ENCODE data around the gene NPEPL1. TPM values are rescaled to one million over a fixed set of nuclear protein-coding genes. Genes with fewer than 3 reads are reported as not detected.

The NPEPL1 gene
- total RNA-seq, 4 donors from 2014 or later: 24.9 to 49.8 (median 27.9) TPM

DNA sequence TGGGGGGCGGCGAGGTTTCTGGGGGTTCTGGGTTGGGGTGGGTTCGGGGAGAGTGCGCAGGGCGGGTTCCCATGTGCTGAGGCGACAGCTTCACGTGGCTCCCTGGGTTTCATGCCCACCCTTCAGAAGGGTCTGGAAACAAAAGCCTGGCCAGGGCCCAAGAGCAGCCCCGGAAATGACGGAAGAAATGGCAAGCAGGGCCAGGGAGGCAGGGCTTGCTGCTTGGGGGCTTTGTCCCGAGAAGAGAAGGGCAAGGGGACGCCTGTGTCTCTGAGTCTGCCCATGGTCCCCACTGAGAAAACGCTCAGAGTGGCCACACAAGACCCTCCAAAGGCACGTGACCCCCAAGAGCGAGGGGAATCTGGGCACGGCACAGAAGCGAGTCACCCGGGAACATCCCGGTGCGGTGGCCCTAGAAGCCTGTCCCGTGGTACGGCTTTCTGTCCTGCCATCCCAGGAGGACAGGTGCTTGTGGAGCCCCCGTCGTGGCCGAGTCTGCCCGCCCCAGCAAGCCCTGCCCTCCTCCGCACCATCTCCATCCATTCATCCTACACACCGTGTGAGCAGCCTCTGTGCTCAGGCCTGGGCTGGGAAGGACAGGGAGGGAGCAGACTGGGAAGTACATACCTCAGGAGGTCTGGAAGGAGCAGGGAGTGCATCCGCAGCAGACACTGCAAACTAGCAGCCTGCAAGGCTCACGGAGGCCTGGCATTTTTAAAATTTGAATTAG is 9.0 kb downstream of the NPEPL1 start:
- TF ChIP-seq, protein P1, sequence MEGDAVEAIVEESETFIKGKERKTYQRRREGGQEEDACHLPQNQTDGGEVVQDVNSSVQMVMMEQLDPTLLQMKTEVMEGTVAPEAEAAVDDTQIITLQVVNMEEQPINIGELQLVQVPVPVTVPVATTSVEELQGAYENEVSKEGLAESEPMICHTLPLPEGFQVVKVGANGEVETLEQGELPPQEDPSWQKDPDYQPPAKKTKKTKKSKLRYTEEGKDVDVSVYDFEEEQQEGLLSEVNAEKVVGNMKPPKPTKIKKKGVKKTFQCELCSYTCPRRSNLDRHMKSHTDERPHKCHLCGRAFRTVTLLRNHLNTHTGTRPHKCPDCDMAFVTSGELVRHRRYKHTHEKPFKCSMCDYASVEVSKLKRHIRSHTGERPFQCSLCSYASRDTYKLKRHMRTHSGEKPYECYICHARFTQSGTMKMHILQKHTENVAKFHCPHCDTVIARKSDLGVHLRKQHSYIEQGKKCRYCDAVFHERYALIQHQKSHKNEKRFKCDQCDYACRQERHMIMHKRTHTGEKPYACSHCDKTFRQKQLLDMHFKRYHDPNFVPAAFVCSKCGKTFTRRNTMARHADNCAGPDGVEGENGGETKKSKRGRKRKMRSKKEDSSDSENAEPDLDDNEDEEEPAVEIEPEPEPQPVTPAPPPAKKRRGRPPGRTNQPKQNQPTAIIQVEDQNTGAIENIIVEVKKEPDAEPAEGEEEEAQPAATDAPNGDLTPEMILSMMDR (IDR thresholded peaks at IDR 0.05): no peak
- DNase-seq (ENCODE audit: low spot score) (no peak), ATAC-seq (ENCODE audit: low FRiP score) (no peak)

DNA sequence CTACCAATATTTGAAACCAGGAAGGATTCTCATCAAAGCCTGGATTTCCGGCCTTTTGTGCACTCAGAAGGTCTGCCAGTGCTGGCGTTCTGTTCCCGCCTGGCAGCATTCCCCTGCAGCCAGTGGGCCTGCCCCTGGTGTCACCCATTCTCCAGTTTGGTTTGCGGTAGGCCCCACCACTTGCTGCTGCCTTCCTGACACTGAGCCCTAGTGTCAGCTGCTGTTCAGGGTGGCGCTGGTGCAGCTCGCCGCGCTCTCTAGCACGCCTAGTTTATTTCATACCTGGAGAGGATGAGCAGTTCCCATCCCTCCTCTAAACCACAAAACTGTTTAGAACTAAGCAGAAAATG is 9.5 kb downstream of the NPEPL1 start:
- ATAC-seq (ENCODE audit: low FRiP score) (no peak), DNase-seq (ENCODE audit: low spot score) (no peak)
- TF ChIP-seq, protein P1 (IDR thresholded peaks at IDR 0.05): no peak

DNA sequence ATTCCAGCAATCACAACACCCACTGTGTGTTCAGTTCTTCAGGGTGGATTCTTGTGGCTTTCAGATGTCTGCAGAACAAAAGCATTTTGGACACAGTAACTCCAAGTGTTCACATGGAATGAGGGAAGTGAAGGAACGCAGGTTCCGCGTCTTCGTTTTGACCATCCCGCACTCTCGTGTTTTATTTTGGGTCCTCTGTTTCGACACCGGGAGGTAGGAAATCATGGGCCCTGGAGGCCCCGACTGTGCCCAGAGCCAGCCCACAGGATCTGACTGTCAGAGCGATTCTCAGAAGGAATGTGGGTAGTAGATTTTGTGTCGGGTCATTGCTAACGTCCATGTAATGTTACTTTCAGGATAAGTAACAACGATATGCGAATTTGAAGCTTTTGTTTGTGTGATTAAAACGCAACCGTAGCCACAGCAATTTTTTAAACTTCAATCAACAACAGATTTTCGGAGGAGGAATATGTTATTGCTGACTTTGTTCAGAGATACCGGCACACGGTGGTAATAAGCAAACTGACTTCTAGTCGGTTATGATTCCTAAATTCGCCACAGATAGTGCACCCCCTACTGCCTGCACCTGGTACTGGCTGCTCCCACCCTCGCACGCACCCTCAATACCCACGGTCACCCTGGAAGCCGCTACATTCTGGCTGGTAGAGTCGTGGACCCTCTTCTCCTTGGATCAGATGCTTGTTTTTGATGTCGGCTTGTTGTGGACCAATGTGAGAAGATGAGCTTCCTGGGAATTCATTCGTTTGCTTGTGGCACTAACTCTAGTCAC is 10.5 kb downstream of the NPEPL1 start:
- ATAC-seq (ENCODE audit: low FRiP score): no peak
- DNase-seq (ENCODE audit: low spot score): no peak
- TF ChIP-seq, protein P1 (IDR thresholded peaks at IDR 0.05): no peak

DNA sequence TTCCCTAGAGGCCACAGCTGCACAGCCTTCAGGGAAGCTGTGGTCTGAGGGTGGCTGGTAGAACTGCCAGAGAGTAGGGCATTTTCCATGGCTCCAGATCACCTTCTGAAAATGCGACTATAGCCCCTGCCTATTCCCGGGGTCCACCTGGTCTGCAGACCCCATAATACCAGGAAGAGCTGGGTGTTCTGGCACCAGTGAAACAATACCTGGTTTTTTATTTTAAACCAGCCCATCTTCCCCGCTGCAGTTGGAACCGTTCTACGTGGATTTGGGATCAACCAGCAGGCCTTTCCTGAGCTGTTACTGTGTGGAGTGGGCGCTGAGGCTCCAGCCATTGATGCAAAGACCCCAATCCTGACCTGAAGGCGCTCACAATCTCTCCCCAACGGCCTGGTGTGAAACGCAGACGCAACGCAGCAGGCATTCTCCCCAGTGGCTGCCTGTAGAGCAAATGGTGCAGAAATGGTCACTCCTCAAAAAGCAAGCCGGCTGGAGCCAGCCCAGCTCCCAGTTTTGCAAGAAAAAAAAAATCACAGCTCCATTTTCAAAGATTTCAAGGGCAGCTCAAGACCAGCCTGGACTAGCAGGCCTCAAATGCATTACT is 11.3 kb downstream of the NPEPL1 start:
- no peak for ATAC-seq (ENCODE audit: low FRiP score)
- no peak for DNase-seq (ENCODE audit: low spot score)
- TF ChIP-seq, protein P1 (IDR thresholded peaks at IDR 0.05): no peak

DNA sequence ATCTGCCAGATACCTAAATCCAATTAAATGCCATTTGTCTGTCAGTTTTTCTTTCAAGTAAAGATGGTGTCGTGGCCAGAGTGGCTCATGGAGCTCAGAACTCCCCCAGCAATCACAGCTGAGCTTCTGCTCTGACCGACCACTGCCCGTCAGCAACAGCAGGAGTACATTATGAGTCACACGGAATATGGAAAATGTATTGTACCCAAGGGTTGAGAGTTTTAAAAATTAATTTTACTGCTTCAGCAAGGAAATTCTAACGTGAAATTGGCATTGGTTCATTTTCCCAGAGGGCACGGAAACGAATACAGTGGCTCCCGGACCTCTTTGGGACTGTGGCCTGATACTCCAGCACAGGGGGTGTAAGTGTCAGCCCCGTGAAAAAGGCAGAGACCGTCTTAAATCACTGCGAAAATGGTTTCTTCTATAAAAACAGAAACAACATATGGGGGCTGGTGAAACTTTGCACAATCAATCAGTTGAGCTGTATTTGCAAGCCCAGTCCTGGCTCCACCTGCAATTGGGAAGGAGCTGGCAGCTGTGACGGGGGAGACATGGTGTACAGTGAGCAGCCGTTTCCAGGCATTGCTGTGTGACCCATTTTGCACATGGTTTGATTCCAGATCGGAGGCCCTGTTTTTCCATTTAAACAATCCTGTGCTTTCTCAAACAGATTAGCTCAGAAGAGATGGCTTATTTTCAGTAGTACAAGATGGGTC is 12.8 kb downstream of the NPEPL1 start:
- TF ChIP-seq, protein P1 (IDR thresholded peaks at IDR 0.05): no peak
- ATAC-seq (ENCODE audit: low FRiP score) (no peak), DNase-seq (ENCODE audit: low spot score) (no peak)

DNA sequence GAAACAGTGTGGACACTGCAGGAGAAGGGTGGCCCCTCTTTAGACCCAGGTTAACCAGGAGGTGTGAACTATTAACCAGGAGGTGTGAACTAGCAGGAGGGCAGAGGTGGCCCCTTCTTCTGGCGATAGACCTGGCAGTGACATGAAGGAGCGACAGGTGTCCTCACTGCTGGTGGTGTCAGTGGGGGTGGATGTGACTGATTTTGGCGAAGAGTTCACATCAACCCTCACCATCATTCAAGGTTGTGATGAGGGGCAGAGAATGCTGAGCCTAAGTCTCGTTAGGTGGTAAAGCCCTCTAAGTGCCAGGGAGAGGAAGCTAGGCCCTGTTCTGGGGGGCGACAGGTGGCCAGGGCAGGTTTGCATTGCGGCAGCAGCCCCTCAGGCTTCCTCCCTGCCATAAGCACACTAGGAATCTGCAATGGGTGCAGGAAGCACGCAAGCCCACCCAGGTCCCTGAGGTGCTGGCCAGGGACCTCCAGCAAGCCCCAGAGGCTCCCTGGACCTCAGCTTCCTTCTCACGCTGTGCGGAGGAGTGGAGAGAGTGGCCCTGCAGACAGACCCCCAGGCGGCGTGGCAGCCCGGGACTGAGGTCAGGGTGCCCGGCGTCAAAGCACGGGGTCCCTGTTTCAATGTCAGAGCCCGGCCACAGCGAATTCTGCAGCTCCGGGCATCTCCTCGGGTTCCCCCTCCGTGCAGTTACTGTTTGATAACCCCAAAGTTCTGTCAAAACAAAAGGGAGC is 13.7 kb downstream of the NPEPL1 start:
- no peak for ATAC-seq (ENCODE audit: low FRiP score)
- DNase-seq (ENCODE audit: low spot score): no peak
- TF ChIP-seq, protein P1 (IDR thresholded peaks at IDR 0.05): no peak
